ENCODE measurements around the gene POU2F3.

The POU2F3 gene

GRCh38 chr11:120201653-120202052, 38.3 kb upstream of the POU2F3 start:
- DNase-seq (ENCODE audit: low read depth in 2 of 2): no peak
- TF ChIP-seq, protein P1, sequence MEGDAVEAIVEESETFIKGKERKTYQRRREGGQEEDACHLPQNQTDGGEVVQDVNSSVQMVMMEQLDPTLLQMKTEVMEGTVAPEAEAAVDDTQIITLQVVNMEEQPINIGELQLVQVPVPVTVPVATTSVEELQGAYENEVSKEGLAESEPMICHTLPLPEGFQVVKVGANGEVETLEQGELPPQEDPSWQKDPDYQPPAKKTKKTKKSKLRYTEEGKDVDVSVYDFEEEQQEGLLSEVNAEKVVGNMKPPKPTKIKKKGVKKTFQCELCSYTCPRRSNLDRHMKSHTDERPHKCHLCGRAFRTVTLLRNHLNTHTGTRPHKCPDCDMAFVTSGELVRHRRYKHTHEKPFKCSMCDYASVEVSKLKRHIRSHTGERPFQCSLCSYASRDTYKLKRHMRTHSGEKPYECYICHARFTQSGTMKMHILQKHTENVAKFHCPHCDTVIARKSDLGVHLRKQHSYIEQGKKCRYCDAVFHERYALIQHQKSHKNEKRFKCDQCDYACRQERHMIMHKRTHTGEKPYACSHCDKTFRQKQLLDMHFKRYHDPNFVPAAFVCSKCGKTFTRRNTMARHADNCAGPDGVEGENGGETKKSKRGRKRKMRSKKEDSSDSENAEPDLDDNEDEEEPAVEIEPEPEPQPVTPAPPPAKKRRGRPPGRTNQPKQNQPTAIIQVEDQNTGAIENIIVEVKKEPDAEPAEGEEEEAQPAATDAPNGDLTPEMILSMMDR (IDR thresholded peaks at IDR 0.05; ENCODE audit: low read depth, low read length): no peak
- H3K4me3 ChIP-seq (replicated peaks in 1 of 2; ENCODE audit: low read depth in 2 of 2, low read length in 2 of 2): no peak overlapping the region

- no peak overlapping the region for H3K4me3 ChIP-seq (replicated peaks in 1 of 2; ENCODE audit: low read depth in 2 of 2, low read length in 2 of 2)
- TF ChIP-seq, protein P1 (IDR thresholded peaks at IDR 0.05; ENCODE audit: low read depth, low read length): no peak
- DNase-seq (ENCODE audit: low read depth in 2 of 2): no peak
These were observed 36.3 kb upstream of the POU2F3 start for GRCh38 chr11:120203626-120204025.

- H3K4me3 ChIP-seq (replicated peaks in 1 of 2; ENCODE audit: low read depth in 2 of 2, low read length in 2 of 2): no peak overlapping the region
- TF ChIP-seq, protein P1 (IDR thresholded peaks at IDR 0.05; ENCODE audit: low read depth, low read length): no peak
- DNase-seq (ENCODE audit: low read depth in 2 of 2): peak; percentile 65 to 72
These were observed 34.3 kb upstream of the POU2F3 start for GRCh38 chr11:120205596-120206161.

- no peak overlapping the region for H3K4me3 ChIP-seq (replicated peaks in 1 of 2; ENCODE audit: low read depth in 2 of 2, low read length in 2 of 2)
- no peak for DNase-seq (ENCODE audit: low read depth in 2 of 2)
- TF ChIP-seq, protein P1 (IDR thresholded peaks at IDR 0.05; ENCODE audit: low read depth, low read length): no peak
These were observed 32.4 kb upstream of the POU2F3 start for GRCh38 chr11:120207512-120207911.

DNA sequence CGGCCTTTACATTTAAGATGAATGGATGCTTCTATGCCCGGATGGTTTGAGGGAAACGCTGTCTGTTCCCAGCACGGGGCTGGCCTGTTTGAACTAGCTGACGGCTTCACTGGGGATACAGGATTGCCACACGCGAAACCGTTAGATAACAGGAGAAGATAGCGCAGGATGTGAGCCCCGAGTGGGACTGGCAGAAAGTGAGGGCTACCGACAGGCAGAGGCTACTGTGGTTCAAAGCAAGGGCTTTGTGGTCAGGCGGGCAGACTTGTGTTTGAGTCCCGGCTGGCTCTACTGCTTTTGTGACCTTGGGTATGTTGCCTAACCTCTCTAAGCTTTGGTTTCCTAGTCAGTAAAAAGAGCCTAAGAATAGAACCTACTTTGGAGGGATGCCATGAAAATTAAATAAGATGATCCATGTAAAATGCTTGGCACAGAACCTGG, 31.9 kb upstream of the POU2F3 start:
- TF ChIP-seq, protein P1 (IDR thresholded peaks at IDR 0.05; ENCODE audit: low read depth, low read length): no peak
- no peak overlapping the region for H3K4me3 ChIP-seq (replicated peaks in 1 of 2; ENCODE audit: low read depth in 2 of 2, low read length in 2 of 2)
- peak; percentile 43 to 64 for DNase-seq (ENCODE audit: low read depth in 2 of 2)

DNA sequence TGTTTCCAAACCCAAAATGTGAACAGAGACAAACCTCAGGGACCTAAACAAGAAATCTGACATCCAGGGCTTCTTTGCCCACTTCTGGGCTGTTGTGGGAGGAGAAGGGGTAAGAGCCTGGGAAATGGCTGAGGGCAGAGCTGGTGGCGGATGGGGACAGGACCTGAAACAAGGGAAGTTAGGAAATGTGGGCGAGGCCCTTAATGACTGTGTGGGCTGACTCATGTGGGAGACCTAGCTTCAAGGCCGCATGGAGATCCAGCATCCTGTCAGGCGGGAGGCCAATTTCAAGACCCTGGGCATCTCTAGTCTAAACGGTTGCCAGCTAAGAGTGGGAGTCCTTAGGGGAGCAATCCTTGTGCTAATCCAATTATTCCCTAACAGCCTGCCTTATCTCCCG, 31.2 kb upstream of the POU2F3 start:
- peak; percentile 76 to 90 for DNase-seq (ENCODE audit: low read depth in 2 of 2)

More for the DNA sequence above, 31.2 kb upstream of the POU2F3 start:
- TF ChIP-seq, protein P1 (IDR thresholded peaks at IDR 0.05; ENCODE audit: low read depth, low read length): no peak
- no peak overlapping the region for H3K4me3 ChIP-seq (replicated peaks in 1 of 2; ENCODE audit: low read depth in 2 of 2, low read length in 2 of 2)

All from cardiac fibroblast (primary cell).